HG03097 (cell line): ENCODE results near the gene CCDC60.

Source experiments
- ATAC-seq: cut with Tn5 transposase; IDR thresholded peaks from one replicate; pipeline ENCODE4 v1.9.1; 2021; ENCODE audit not compliant: unreplicated experiment, low FRiP score

CCDC60 gene

GRCh38 chr12:119500209-119500608 is 165.7 kb downstream of the CCDC60 start:
- no peak for ATAC-seq

DNA sequence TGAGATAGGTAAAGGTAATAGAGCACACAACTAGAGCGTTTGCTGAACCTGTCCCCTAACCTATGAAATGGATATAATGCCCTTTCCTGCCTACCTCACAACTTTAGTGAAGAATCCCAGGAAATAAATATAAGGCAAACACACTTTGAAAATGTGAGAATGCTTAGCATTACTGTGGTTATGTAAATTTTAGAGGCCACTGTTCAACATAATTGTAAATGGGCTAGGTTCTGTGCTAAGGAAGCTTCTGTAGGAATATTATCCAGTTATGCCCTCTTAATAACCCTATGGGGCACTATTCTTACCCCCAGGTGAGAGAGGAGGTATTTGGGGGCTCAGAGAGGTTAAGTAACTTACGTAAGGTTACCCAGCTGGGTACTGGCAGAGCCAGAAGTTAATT is 166.5 kb downstream of the CCDC60 start:
- no peak for ATAC-seq

DNA sequence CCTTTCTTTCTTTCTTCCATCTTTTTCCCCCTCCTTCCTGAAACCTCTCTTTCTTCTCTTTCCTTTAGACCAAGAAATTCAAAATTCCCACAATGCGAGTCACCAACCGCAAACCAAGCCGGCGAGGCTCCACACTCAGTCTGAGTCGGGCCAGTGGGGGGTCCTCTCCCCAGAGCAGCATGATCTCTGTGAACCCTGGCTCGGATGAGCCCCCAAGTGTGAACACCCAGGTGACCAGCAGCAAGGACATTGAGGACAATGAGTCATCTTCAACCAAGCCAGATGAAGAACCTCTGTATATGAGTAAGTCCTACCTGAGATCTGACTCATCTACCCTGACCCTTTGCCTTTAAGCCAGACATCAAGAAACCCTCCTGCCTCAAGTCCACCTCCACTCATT is 170.5 kb downstream of the CCDC60 start:
- no peak for ATAC-seq

DNA sequence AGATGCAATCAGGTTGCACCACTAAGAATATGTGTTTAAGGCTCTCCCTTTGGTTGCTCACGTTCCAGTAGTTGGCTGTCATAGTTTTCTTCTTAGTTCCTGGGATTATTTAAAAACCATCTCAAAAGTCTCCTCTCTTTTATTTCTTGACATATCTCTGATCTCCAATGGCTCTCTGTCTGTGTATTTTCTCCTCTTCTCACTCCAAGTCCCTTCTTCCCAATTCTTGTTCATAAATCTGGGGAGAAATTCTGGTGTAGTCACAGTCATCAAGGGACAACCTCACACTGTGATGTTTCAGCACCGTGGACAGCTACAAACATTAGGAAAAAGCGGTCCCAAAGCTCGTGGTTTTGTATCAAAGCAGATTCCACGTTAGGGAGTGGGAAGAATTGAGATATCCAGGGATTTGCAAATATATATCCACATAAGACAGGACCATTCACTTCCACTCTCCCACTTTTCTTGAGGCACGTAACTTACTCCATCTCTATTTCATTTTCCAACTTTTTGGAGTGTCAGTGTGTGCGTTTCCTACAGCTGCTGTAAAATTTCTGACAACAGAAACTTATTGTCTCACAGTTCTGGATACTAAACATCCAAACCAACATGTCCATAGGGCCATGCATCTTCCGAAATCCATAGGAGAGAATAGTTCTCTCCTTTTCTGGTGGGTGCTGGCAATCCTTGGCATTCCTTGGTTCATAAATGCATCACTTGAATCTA is 178.4 kb downstream of the CCDC60 start:
- no peak for ATAC-seq

DNA sequence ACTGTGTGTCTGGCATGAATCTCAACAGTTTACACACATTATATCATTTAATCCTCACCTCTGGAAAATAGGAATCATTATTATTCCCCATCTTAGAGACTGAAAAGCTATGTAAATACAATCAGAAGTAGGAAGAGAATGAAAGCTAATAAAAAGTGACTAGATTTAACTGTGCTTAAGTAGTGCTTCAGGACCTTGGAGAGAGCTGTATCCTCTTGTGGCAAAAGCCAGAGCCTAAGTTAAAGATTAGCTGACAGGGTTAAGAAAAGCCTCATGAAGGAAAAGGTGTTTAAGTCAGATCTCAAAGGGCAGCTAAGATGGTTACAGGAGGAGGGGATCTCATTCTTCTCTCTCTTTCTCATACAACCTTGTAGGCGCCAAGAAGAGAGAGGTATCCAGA is 193.7 kb downstream of the CCDC60 start:
- ATAC-seq: no peak

DNA sequence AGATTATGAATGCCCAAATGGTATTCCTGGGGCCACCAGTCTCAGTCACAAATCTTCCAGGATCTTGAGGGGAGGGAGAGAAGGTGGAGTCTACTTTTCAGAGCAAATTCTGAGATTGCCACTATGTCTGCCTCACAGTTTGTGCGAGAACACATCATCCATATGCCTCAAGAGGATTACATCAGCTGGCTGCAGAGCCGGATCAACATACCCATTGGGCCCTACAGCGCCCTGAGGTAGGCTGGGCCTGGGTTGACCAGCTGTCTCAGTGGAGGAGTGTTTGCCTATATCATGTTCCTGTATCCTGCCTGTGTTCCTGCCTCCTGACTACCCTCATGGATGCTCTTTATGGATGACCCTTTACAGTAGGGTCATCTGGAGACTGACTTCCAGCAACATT is 205.9 kb downstream of the CCDC60 start:
- no peak for ATAC-seq

GRCh38 chr12:119544765-119545625 is 210.5 kb downstream of the CCDC60 start:
- ATAC-seq: no peak

DNA sequence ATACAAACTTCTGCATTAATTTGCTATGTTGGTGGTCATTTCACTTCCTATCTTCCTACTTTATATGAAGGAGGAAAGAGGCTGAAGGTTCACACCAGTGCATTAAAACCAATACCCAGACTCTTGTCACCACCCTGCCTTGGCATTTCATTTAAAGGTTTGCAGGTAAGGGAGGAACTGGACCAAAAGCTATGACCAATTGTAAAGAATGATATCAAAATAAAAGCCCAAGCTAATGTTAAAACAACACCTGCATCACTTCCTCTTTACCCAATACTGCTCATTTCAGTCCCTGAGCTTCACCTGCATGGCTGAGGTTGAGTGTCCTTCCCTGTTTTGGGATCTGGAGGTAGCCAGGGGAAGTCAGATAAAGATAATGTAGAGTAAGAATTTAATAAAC is 211.8 kb downstream of the CCDC60 start:
- no peak for ATAC-seq

DNA sequence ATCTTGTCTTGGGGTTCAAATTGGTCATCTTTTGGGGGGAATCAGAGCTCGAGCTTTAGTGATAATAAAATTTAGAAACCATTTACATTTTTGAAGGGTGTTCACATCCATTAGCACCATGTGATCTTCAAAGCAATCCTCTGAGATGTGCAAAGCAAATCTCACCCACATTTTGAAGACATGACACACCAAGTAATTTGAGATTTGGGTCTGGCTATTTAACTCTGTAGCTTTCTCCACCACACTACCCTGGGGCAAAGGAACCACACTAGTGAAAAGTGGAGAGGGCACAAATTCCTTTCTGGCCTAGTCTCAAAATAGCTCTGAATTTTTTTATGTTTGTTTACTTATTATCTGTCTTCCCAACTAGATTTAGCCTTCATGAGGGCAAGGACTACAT is 212.5 kb downstream of the CCDC60 start:
- no peak for ATAC-seq

GRCh38 chr12:119556854-119557253 is 222.3 kb downstream of the CCDC60 start:
- no peak for ATAC-seq

- no peak for ATAC-seq
Observed at GRCh38 chr12:119565404-119565803, 230.9 kb downstream of the CCDC60 start.

- no peak for ATAC-seq
Observed at GRCh38 chr12:119570771-119571170, 236.2 kb downstream of the CCDC60 start.

GRCh38 chr12:119573086-119573485 is 238.6 kb downstream of the CCDC60 start:
- no peak for ATAC-seq

DNA sequence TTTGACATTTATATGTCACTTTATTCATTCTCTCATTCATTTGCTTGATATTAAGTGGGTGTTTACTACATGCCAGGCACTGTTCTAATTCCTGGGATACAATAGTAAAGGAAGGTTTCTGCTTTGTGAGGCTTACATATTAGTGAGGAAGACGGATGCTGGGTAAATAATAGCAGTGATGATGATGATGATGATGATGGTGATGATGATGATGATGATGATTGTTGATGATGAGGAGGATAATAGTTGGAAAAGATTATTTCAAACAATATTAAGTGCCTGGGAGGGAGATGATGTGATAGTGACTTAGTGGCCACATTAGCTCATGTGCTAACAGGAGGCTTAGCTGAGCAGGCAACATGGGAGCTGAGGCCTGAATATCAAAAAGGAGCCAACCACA is 239.7 kb downstream of the CCDC60 start:
- no peak for ATAC-seq

DNA sequence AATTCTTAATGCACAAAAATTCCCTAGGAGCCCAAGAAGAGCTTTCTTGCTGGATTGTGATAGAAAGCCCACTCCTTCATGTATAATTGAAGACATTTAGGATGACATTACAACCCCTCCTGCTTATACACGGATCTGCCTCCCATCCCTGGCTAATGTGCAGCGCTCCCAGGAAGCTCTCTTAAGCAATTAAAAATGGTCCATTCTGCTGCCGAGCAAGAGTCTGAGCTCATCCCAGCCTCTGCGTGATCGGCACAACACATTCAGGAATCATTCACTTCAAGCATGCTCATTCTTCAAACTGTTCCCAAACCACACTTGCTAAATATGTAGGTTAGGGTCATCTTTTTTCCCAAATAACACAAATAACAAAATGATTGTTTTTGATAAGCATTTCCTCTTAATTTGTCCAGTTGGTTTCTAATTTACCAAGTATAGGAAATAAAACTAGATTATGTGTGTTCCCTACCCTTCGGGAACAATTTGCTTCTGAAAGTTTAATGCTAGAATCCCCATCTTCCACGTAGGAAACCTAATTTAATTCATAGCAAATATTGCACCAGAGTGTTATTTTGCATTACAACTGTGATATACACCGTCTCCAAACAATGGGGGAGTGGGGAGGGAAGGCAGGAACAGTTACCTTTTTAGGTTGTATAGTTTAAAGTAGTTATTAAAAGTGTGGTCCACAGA is 241.7 kb downstream of the CCDC60 start:
- no peak for ATAC-seq

DNA sequence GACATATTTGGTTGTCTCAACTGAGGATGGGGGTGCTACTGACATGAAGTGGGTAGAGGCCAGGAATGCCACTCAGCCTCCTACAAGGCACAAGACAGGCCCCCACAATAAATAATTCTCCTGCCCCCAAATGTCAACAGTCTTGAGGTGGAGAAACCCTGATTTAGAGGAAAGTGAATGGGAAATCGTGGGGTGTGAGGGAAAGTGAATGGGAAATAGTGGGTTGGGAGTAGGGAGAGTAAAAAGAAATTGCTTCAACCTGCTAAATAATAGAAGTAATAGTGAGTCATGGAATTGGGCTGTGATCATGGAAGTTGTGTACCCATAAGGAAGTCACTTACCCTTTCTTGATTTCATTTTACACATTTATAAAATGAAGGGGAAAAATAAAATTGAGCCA is 242.4 kb downstream of the CCDC60 start:
- ATAC-seq: no peak

DNA sequence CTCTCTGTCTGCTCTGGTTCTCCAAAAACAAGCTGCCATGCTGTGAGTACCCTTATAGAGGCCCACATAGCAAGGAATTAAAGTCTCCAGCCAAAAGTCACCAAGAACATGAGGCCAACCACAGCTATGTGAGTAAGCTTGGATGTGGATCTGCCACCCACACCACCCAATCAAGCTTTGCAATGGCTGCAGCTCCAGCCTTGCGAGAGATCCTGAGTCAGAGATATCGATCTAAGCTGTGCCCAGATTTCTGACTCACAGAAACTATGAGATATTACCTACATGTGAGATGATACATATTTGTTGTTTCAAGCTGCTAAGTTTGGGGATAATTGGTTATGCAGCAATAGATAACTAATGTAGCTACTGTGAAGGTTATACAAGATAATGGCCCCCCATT is 243.6 kb downstream of the CCDC60 start:
- ATAC-seq: no peak

DNA sequence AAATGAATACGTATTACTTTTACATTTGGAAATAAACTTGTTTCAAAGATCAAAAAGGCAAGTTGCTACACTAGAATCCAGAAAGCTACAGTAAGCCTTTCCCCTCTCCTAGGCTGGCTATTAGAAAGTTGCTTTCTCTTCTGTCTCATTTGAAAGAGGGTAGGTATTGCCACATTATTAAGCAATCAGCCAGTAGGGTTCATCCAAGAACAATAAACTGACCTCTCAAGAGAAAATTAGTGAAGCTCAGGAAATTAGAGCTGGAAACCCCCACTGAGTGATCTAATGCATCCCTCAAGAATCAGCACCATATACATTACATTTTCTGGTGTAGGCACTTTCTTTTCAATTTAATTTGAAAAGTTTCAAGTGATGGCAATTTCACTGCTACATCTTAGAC is 254.6 kb downstream of the CCDC60 start:
- no peak for ATAC-seq

GRCh38 chr12:119589634-119590033 is 255.1 kb downstream of the CCDC60 start:
- no peak for ATAC-seq
